HUES6 (cell line): Measurements from ENCODE around the gene HTR3E.
"Not testable (repeated sequence)": the region's sequence is repeated elsewhere in the genome, so short reads cannot be mapped to it uniquely, and the experiment has no call there.

Experiments used
- H3K27ac ChIP-seq: 2 replicates; pipeline ENCODE4 v1.7.0; 2013; ENCODE audit warnings: low read depth, mild to moderate bottlenecking, low read length, inconsistent platforms
- H3K27me3 ChIP-seq: 2 replicates; pipeline ENCODE4 v1.6.1; 2013; ENCODE audit warnings: low read length; ENCODE audit not compliant: control insufficient read depth, insufficient read depth
- H3K36me3 ChIP-seq: 2 replicates; pipeline ENCODE4 v1.6.1; 2013; ENCODE audit warnings: low read length; ENCODE audit not compliant: control insufficient read depth, insufficient read depth
- H3K4me1 ChIP-seq: 2 replicates; pipeline ENCODE4 v1.6.1; 2013; ENCODE audit warnings: low read length; ENCODE audit not compliant: control insufficient read depth, insufficient read depth
- H3K4me3 ChIP-seq: 2 replicates; pipeline ENCODE4 v1.5.1; 2013; ENCODE audit warnings: low read depth, low read length
- H3K9ac ChIP-seq: one replicate; pipeline ENCODE4 v1.6.1; 2013; ENCODE audit warnings: mild to moderate bottlenecking, low read length
- H3K9me3 ChIP-seq: 2 replicates; pipeline ENCODE4 v1.6.1; 2013; ENCODE audit warnings: low read depth, low read length; ENCODE audit not compliant: control insufficient read depth, insufficient read depth

Gene HTR3E

GRCh38 chr3:184096811-184097383, at the start of gene HTR3E:
HTR3E (plus strand) TSS chr3:184097064; CDS start chr3:184097530, 466 bp downstream.
- 0 out of 2 replicates have a peak, but pooled peaks cover 3% of the 10 kb centered on the region for H3K9me3 ChIP-seq
- no peak within 1 kb of the TSS for H3K9ac ChIP-seq
- H3K27ac ChIP-seq = no peak within 1 kb of the TSS
- no peaks in the 10 kb centered on the region for H3K36me3 ChIP-seq
- no peaks in the 10 kb centered on the region; the same call in 1 of the 2 replicates for H3K27me3 ChIP-seq
- H3K4me1 ChIP-seq = no peaks in the 10 kb centered on the region
- H3K4me3 ChIP-seq = no peak within 1 kb of the TSS

DNA sequence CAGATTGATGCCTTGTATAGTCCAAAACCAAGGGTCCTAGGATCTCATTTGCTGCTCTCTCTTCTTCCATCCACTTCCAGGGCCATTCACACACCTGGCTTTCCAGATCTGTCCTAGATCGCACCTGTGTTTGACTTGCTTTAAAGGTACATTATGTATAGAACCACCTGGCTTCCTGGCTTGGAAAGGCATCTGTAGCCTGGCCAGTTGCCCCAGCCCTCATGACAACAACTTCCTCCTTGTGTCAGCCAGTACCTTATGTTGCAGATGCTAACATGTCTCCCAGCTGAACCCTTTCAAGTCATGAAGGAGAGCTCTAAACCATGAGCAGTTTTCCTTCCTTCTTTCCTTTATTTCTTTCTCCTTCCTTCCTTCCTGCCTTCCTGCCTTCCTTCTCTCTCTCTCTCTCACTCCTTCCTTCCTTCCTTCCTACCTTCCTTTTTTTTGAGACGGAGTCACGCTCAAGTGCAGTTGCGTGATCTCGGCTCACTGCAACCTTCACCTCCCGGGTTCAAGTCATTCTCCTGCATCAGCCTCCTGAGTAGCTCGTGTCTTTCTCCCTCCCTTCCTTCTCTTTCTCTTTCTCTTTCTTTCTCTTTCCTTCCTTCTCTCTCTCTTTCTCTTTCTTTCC, 46.5 kb upstream of the HTR3E start:
- Histone ChIP-seq H3K27me3 (no peaks in the 10 kb centered on the region), H3K27ac (no peak overlapping the region), H3K36me3 (no peaks in the 10 kb centered on the region), H3K9ac (no peak overlapping the region), H3K4me3 (no peak overlapping the region), H3K4me1 (no peaks in the 10 kb centered on the region), H3K9me3 (no peaks in the 10 kb centered on the region)

DNA sequence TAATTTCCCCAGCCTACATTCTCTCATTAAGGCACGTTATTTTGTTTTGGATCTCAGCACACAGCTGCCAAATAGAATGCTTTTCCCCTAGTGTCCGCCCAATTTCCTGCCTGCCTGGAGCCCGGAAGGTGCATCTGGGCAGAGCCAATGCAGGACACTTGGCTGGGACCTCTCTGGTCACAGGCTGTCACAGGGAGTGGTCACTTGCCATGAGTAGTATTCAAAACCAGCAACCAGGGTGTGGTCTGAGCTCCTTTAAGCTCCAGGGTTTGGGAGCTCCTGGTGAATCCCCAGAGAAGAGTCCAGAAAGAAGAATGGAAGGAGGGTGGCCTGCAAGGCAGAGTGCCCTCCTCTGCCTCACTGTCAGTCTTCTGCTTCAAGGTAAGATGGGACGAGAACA, 44.1 kb upstream of the HTR3E start, which contains the start of gene HTR3C:
Gene HTR3C (plus strand): TSS at position 281 of the 400 bp plus-strand sequence. CDS start 34 bp downstream, at position 315.
- no peaks in the 10 kb centered on the region for H3K27me3 ChIP-seq
- H3K4me3 ChIP-seq = no peak within 1 kb of the TSS
- no peaks in the 10 kb centered on the region for H3K36me3 ChIP-seq
- no peak within 1 kb of the TSS for H3K9ac ChIP-seq
- no peaks in the 10 kb centered on the region for H3K4me1 ChIP-seq
- no peak within 1 kb of the TSS for H3K27ac ChIP-seq
- H3K9me3 ChIP-seq = no peaks in the 10 kb centered on the region

DNA sequence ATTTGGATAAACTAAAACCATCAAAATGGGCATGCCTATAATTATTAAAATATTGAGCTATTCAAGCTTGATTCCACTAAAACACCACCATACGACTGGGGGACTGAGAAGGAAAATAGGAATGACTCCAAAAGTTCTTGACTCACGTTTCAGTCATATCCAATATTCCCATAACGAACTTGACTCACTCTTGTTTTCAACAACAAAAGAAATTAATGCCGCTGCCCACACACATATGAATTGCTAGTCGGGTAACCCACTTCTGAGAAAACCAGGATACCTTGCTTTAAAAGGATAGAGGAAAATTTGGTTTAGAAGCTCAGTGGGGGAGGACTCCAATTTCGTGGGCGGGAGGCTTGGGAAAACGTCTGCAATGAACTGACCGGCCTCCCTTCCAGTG, 38.8 kb upstream of the HTR3E start:
- H3K9ac ChIP-seq = no peak overlapping the region
- no peaks in the 10 kb centered on the region for H3K36me3 ChIP-seq
- no peaks in the 10 kb centered on the region for H3K4me1 ChIP-seq
- H3K9me3 ChIP-seq = no peaks in the 10 kb centered on the region
- no peaks in the 10 kb centered on the region for H3K27me3 ChIP-seq
- no peak overlapping the region for H3K27ac ChIP-seq
- no peak overlapping the region for H3K4me3 ChIP-seq

DNA sequence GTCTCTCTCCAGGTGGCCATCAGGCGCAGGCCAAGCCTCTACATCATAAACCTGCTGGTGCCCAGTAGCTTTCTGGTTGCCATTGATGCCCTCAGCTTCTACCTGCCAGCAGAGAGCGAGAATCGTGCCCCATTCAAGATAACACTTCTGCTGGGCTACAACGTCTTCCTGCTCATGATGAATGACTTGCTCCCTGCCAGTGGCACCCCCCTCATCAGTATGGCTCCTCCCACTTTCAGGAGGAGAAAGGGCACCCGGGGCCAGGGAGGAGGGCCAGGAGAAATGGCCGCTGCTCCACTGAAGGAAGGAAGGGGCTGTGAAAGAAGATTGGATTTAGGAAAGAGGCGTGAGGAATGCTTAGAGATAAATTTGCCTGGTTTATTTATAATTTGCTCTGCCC, 37.4 kb upstream of the HTR3E start:
- Histone ChIP-seq H3K9ac (no peak overlapping the region), H3K4me3 (no peak overlapping the region), H3K4me1 (no peaks in the 10 kb centered on the region), H3K9me3 (no peaks in the 10 kb centered on the region), H3K27ac (no peak overlapping the region), H3K36me3 (no peaks in the 10 kb centered on the region), H3K27me3 (no peaks in the 10 kb centered on the region)

- H3K4me3 ChIP-seq = no peak overlapping the region
Measured at GRCh38 chr3:184062637-184063036, 34.2 kb upstream of the HTR3E start.

GRCh38 chr3:184066211-184066610, 30.7 kb upstream of the HTR3E start:
- Histone ChIP-seq H3K36me3 (no peaks in the 10 kb centered on the region), H3K27me3 (no peaks in the 10 kb centered on the region), H3K4me1 (no peaks in the 10 kb centered on the region), H3K4me3 (no peak overlapping the region), H3K27ac (no peak overlapping the region), H3K9me3 (peaks cover 8% of the 10 kb centered on the region), H3K9ac (no peak overlapping the region)

More at GRCh38 chr3:184062637-184063036, 34.2 kb upstream of the HTR3E start:
- H3K27ac ChIP-seq = no peak overlapping the region
- H3K9me3 ChIP-seq = no peaks in the 10 kb centered on the region
- no peaks in the 10 kb centered on the region for H3K4me1 ChIP-seq
- no peaks in the 10 kb centered on the region for H3K27me3 ChIP-seq
- H3K36me3 ChIP-seq = no peaks in the 10 kb centered on the region
- H3K9ac ChIP-seq = no peak overlapping the region

DNA sequence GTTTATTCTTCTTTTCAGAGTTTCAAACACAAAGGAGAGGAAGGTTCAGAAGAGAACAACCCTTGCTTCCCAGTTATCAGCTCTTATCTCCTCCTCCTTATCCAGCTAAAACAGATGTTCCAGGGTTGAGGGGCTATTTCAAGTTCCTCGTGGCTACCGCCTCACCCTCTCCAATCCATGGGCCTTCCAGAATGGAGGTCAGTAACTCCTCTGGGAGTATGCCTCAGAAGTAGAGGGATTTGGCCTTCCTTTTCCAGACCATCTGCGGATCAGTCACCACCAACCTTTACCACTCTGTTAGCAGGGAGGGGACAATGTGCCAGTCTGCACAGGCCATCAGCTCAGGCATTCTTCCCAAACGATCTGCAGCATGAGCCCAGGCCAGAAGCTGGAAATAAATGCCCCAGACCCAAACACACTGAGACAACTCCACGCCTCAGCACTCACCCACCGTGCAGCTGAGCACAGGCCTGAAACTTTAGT, 29.2 kb upstream of the HTR3E start:
- no peak overlapping the region for H3K27ac ChIP-seq

DNA sequence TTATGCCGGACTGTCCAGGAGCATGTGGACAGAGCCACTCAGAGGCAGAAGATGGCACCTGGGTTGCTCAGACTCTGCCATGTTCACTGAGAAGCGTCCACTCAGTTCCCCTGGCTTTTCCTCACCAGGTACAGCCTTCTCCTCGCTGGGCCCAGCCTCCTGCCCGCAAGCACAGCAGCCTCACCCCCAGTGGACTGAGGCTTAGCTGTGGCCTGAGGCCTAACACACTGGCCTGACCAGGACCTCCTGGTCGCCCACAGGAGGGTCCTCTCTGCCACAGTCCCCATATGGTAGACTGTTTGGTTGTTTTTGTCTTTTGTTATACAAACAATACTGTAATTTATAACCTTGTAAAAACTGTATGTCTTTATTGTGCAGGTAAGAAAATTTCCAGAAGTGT, 28.5 kb upstream of the HTR3E start:
- Histone ChIP-seq H3K36me3 (no peaks in the 10 kb centered on the region), H3K9me3 (peaks cover 9% of the 10 kb centered on the region), H3K27me3 (no peaks in the 10 kb centered on the region), H3K4me1 (no peaks in the 10 kb centered on the region), H3K27ac (no peak overlapping the region), H3K4me3 (no peak overlapping the region), H3K9ac (no peak overlapping the region)

More for the DNA sequence above, 29.2 kb upstream of the HTR3E start:
- Histone ChIP-seq H3K4me1 (no peaks in the 10 kb centered on the region), H3K36me3 (no peaks in the 10 kb centered on the region), H3K9ac (no peak overlapping the region), H3K27me3 (no peaks in the 10 kb centered on the region), H3K4me3 (no peak overlapping the region), H3K9me3 (peaks cover 9% of the 10 kb centered on the region)

GRCh38 chr3:184071142-184071541, 25.7 kb upstream of the HTR3E start:
- H3K27ac ChIP-seq, H3K9me3 ChIP-seq, H3K9ac ChIP-seq, H3K27me3 ChIP-seq, H3K4me1 ChIP-seq, H3K4me3 ChIP-seq, H3K36me3 ChIP-seq: not testable (repeated sequence)

DNA sequence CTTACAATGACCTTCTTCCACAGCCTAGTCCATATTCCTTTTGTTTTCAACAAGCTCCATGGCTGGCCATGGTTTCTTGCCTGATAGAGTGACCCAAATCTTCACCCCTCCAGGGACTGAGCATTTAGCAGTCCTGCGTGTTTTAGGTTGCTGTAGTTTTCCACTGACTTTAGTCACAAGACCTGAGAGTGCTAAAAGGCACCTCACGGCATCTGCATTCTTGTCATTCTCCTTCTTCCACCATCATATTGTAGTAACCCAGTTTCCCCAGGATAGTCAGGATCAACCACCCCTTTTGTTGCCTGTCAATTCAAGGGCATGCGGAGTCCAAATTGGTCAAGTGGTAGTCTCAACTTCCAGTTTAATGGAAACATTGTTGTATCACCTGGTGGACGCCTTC, 23.2 kb upstream of the HTR3E start:
- no peak overlapping the region for H3K9ac ChIP-seq
- no peak overlapping the region for H3K27ac ChIP-seq
- H3K27me3 ChIP-seq = no peaks in the 10 kb centered on the region
- H3K4me3 ChIP-seq = no peak overlapping the region
- H3K4me1 ChIP-seq = peaks cover 2% of the 10 kb centered on the region; the same call in 1 of the 2 replicates
- H3K9me3 ChIP-seq = peaks cover 9% of the 10 kb centered on the region
- H3K36me3 ChIP-seq = no peaks in the 10 kb centered on the region
